Thyroid gland (tissue), 4 donors: ENCODE measurements around the gene SLC28A2. TPM values are rescaled to one million over a fixed set of nuclear protein-coding genes. Genes with fewer than 3 reads are reported as not detected.
"Not testable (repeated sequence)": the region's sequence is repeated elsewhere in the genome, so short reads cannot be mapped to it uniquely, and the experiment has no call there.

ENCODE experiments used
- DNase-seq, 2 donors: peaks; one replicate each; pipeline ENCODE4 v3.0.0-alpha.2; 2019
- H3K27ac ChIP-seq, 3 donors: fragments of 200-600 bp; sonication (generic); 1 replicate in 2 of 3; 2 replicates in 1 of 3; pipeline ENCODE4 v1.5.1; 2016 to 2019; ENCODE audit warnings: mild to moderate bottlenecking in 1 of 3, moderate library complexity in 1 of 3
- H3K27me3 ChIP-seq: fragments of 200-600 bp; sonication (generic); one replicate; pipeline ENCODE4 v1.5.1; 2019
- H3K36me3 ChIP-seq, 2 donors: fragments of 200-600 bp; sonication (generic); one replicate each; pipeline ENCODE4 v1.5.1; 2016 to 2019
- H3K4me1 ChIP-seq, 2 donors: fragments of 200-600 bp; sonication (generic); one replicate each; pipeline ENCODE4 v1.5.1; 2017 to 2019
- H3K4me3 ChIP-seq, 3 donors: fragments of 200-600 bp; sonication (generic); replicated peaks in 1 of 3; 1 replicate in 2 of 3; 2 replicates in 1 of 3; pipeline ENCODE4 v1.5.1; 2016; ENCODE audit warnings: mild to moderate bottlenecking in 1 of 3
- H3K9me3 ChIP-seq: fragments of 200-600 bp; sonication (generic); one replicate; pipeline ENCODE4 v1.5.1; 2017
- CTCF ChIP-seq, 6 experiments: fragments of 200-600 bp in 3 of 6; fragments of 450-650 bp in 3 of 6; sonication (generic) in 3 of 6; IDR thresholded peaks; one replicate each; pipeline ENCODE4 v1.5.1; 2016 to 2019; ENCODE audit warnings: antibody characterized with exemption in 6 of 6, mild to moderate bottlenecking in 2 of 6, inconsistent platforms in 1 of 6, moderate library complexity in 1 of 6
- POLR2A ChIP-seq, 2 donors: fragments of 450-650 bp; IDR thresholded peaks; one replicate each; pipeline ENCODE4 v1.6.1; 2017; ENCODE audit warnings: antibody characterized with exemption in 2 of 2, mild to moderate bottlenecking in 2 of 2, moderate library complexity in 1 of 2
- WGBS, 2 donors: methylation state at CpG; one replicate each; pipeline ENCODE4 v1.1.5; 2017; 5-methylcytosine and 5-hydroxymethylcytosine counted together
- intact Hi-C: fragments of 100-400 bp; cut with DNase I; formaldehyde crosslinking; loops from one replicate; pipeline ENCODE4 v1.15.1; 2023
- total RNA-seq, 4 donors: library from RNA; depleted of rRNA; stranded (reverse); fragments of >200 nt; gene quantifications; one replicate each; pipeline ENCODE4 v1.2.3, GENCODE V29; 2016

The SLC28A2 gene
- total RNA-seq, 4 donors from 2014 or later = not detected

DNA sequence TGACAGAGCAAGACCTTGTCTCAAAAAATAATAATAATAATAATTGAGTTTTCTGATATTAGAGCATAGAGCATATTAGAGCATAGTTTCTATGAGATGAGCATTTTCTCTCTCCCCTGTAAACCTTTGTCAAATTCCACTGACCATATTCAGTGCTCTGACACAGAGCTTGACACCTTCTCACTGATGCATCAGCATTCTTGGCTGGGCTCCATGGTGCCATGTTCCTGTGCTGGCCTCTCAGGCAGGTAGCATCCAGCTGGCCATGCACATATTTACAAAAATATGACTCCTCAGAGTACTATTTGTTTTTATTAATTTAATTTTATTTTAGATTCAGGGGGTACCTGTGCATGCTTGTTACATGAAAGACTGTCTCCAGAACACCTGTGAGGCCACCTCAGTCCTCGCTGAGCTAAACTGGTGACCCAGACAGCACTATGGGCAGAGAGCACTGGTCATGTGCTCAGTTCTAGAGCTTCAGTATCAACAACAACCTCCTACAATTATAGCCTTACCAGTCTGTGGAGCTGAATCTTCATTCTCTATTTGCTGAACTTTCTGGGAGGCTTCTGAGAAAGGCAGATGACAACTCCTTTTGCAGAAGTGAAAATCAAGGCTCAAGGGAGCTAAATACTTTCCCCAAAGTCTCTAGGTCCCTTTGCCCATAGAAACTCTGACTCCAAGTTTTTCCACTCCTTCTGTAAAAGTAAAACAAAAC lies 21.6 kb upstream of the SLC28A2 start:
- no peaks in the 10 kb centered on the region for H3K36me3 ChIP-seq
- 0 to 5% methylated on average over 1 of the region's 1 CpG for WGBS, 2 donors
- H3K4me1 ChIP-seq = peaks cover 5 to 15% of the 10 kb centered on the region in 2 donors
- no peaks in the 10 kb centered on the region for H3K27me3 ChIP-seq
- H3K4me3 ChIP-seq = no peak overlapping the region
- no peak overlapping the region for H3K27ac ChIP-seq
- TF ChIP-seq CTCF (IDR thresholded peaks at IDR 0.05) (no peak), POLR2A (IDR thresholded peaks at IDR 0.05) (no peak)
- H3K9me3 ChIP-seq = no peaks in the 10 kb centered on the region
- intact Hi-C loops = no loop called here
- DNase-seq = no peak

DNA sequence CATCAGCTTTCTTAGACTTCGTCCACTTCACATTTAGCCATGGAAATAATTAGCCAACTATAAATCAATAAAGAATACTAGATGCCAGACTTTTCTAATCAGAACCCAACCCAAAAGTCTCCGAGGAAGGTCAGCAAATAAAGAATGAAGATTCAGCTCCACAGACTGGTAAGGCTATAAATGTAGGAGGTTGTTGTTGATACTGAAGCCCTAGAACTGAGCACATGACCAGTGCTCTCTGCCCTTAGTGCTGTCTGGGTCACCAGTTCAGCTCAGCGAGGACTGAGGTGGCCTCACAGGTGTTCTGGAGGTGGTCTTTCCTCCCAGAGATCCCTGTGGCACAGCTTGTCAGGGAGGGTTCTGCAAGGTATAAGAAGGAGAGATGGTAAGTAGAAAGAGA lies 20.9 kb upstream of the SLC28A2 start:
- H3K36me3 ChIP-seq = no peaks in the 10 kb centered on the region
- TF ChIP-seq POLR2A (IDR thresholded peaks at IDR 0.05) = no peak
- TF ChIP-seq CTCF (IDR thresholded peaks at IDR 0.05) = no peak
- peaks cover 5 to 15% of the 10 kb centered on the region in 2 donors for H3K4me1 ChIP-seq
- WGBS, 2 donors = 87 to 90% methylated on average over 3 of the region's 3 CpGs
- H3K4me3 ChIP-seq = no peak overlapping the region
- H3K9me3 ChIP-seq = no peaks in the 10 kb centered on the region
- no peaks in the 10 kb centered on the region for H3K27me3 ChIP-seq
- DNase-seq = no peak
- intact Hi-C loops = no loop called here
- H3K27ac ChIP-seq = no peak overlapping the region

GRCh38 chr15:45231864-45232562 lies 20.0 kb upstream of the SLC28A2 start:
- 85 to 91% methylated on average over 4 of the region's 4 CpGs for WGBS, 2 donors
- TF ChIP-seq CTCF (IDR thresholded peaks at IDR 0.05) = no peak
- no peak for TF ChIP-seq POLR2A (IDR thresholded peaks at IDR 0.05)

DNA sequence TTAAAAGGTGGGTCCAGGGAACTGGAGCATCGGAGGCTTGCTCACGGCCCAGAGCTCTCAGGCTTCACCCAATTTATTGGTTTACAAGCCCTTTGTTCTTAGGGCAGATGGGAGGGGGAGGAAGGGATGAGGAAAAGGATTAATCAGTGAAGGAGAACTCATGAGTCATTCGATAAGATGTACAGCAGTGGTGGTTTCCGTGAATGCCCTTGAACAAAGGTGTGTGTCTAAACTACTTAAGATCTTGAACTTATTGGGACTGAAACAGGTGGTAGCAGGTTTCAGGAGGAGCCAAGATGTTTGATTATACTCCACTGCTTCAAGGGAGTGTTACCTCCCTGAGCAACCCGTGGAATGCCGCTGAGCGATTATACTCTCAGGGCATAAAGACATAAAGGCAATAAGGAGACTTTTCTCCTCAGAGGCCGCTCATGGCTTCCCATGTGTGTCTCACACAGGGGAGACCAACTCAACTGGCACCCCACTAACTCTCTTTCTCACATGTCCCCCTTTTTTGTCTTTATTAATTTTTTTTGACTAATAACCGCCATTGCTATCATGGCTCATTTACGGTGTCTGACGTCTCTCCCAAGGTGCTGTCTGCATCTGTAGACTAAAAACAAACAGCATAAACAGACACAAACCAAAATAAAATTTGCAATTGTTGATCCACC lies 17.3 kb upstream of the SLC28A2 start:
- peaks cover 0 to under 1% of the 10 kb centered on the region in 2 donors for H3K4me1 ChIP-seq
- DNase-seq = no peak
- TF ChIP-seq POLR2A (IDR thresholded peaks at IDR 0.05) (no peak), CTCF (IDR thresholded peaks at IDR 0.05) (no peak)
- H3K9me3 ChIP-seq = no peaks in the 10 kb centered on the region
- no peaks in the 10 kb centered on the region for H3K27me3 ChIP-seq
- H3K4me3 ChIP-seq = no peak overlapping the region
- WGBS, 2 donors = 67 to 76% methylated on average over 11 of the region's 11 CpGs
- H3K36me3 ChIP-seq = no peaks in the 10 kb centered on the region
- no peak overlapping the region for H3K27ac ChIP-seq
- intact Hi-C loops = no loop called here

More at GRCh38 chr15:45231864-45232562, 20.0 kb upstream of the SLC28A2 start:
- Histone ChIP-seq H3K4me1 (peaks cover 5 to 15% of the 10 kb centered on the region in 2 donors), H3K36me3 (no peaks in the 10 kb centered on the region), H3K27me3 (no peaks in the 10 kb centered on the region), H3K9me3 (no peaks in the 10 kb centered on the region), H3K4me3 (no peak overlapping the region), H3K27ac (no peak overlapping the region)
- intact Hi-C loops = no loop called here
- DNase-seq = no peak

GRCh38 chr15:45236806-45237205 lies 15.2 kb upstream of the SLC28A2 start:
- H3K4me1 ChIP-seq, H3K27ac ChIP-seq, H3K4me3 ChIP-seq, intact Hi-C loops, H3K36me3 ChIP-seq, DNase-seq, H3K9me3 ChIP-seq, H3K27me3 ChIP-seq: not testable (repeated sequence)
- 53 to 70% methylated on average over 6 of the region's 6 CpGs for WGBS, 2 donors
